K562 (cell line): ENCODE results near the gene PCSK7. TPM values are rescaled to one million over a fixed set of nuclear protein-coding genes. Genes with fewer than 3 reads are reported as not detected.

Source experiments
- ATAC-seq: fragments of 200-7000 bp; cut with Tn5 transposase; 3 replicates; pipeline ENCODE4 v1.9.1; 2020; ENCODE audit warnings: moderate library complexity
- BruUV-seq: library from RNA; stranded (reverse); fragments of 400-500 nt; replicated peaks from 2 replicates; lab custom pipeline; 2021; lab: Mats Ljungman, UMichigan
- CTCF ChIA-PET: fragments of 300-600 bp; formaldehyde crosslinking; extraction: SDS; loops from one replicate; lab custom pipeline; 2021; ENCODE audit warnings: low intra/inter-chr PET ratio; lab: Yijun Ruan, JAX
- POLR2A ChIA-PET: fragments of 300-600, 350-650 bp; sonication (Branson Sonifier 250); formaldehyde crosslinking; extraction: SDS; loops from one replicate; lab custom pipeline; 2021; ENCODE audit warnings: antibody characterized with exemption, inconsistent platforms; lab: Yijun Ruan, JAX
- DNase-seq, 4 experiments: peaks; one replicate each; pipeline versions ENCODE4 v3.0.0 to v3.0.0-alpha.2; 2011 to 2018; ENCODE audit warnings: low spot score in 3 of 4, mixed read lengths in 3 of 4; ENCODE audit errors: extremely low read depth in 1 of 4
- FAIRE-seq: peaks from 2 replicates; lab custom pipeline; 2011; peaks lifted over from hg19 to GRCh38; lab: Jason Lieb, UNC
- H2AFZ ChIP-seq: 2 replicates; pipeline ENCODE4 v1.6.0; 2011; ENCODE audit warnings: low read depth, low read length, control low read depth, inconsistent platforms
- H3K27ac ChIP-seq: fragments of 200-600 bp; 3 replicates; pipeline ENCODE4 v1.8.0; 2011; ENCODE audit warnings: low read depth, mild to moderate bottlenecking, control low read depth, inconsistent platforms, low read length, moderate library complexity, mixed read lengths; ENCODE audit errors: extremely low read depth
- H3K27me3 ChIP-seq, 2 experiments: fragments of 300-600 bp in 1 of 2; 2 replicates in 1 of 2; 3 replicates in 1 of 2; pipeline versions ENCODE4 v1.6.0 to v1.8.0; 2011; ENCODE audit warnings: inconsistent platforms in 2 of 2, low read length in 2 of 2, mild to moderate bottlenecking in 1 of 2, mixed read lengths in 1 of 2, moderate library complexity in 1 of 2; ENCODE audit not compliant: control insufficient read depth in 2 of 2, insufficient read depth in 2 of 2
- H3K36me3 ChIP-seq: fragments of 300-600 bp; 3 replicates; pipeline ENCODE4 v1.8.0; 2011; ENCODE audit warnings: mild to moderate bottlenecking, low read length, inconsistent platforms; ENCODE audit not compliant: control insufficient read depth, insufficient read depth
- H3K4me1 ChIP-seq, 2 experiments: fragments of 200-600 bp in 1 of 2; replicated peaks in 1 of 2; 2 replicates in 1 of 2; 3 replicates in 1 of 2; pipeline versions ENCODE4 v1.5.1 to v1.8.0; 2011; ENCODE audit warnings: inconsistent platforms in 2 of 2, low read length in 2 of 2, mild to moderate bottlenecking in 1 of 2, mixed read lengths in 1 of 2, moderate library complexity in 1 of 2; ENCODE audit not compliant: control insufficient read depth in 2 of 2, insufficient read depth in 2 of 2
- H3K4me2 ChIP-seq: 2 replicates; pipeline ENCODE4 v1.6.1; 2011; ENCODE audit warnings: low read length, control low read depth, inconsistent platforms, mixed read lengths; ENCODE audit not compliant: insufficient read depth
- H3K4me3 ChIP-seq: fragments of 200-600 bp; sonication (generic), shearing (Covaris generic); 2 replicates; pipeline ENCODE4 v1.5.1; 2016; ENCODE audit warnings: control low read depth, inconsistent platforms
- H3K79me2 ChIP-seq: fragments of 200-600 bp; 3 replicates; pipeline ENCODE4 v1.8.0; 2011; ENCODE audit warnings: low read length, inconsistent platforms; ENCODE audit not compliant: control insufficient read depth, insufficient read depth
- H3K9ac ChIP-seq, 2 experiments: 2 replicates each; pipeline versions ENCODE4 v1.6.0 to v1.6.1; 2011; ENCODE audit warnings: low read depth in 2 of 2, low read length in 2 of 2, control low read depth in 1 of 2, inconsistent platforms in 1 of 2, mild to moderate bottlenecking in 1 of 2, mixed read lengths in 1 of 2; ENCODE audit not compliant: insufficient read depth in 1 of 2
- H3K9me1 ChIP-seq: one replicate; pipeline ENCODE4 v1.6.0; 2011; ENCODE audit warnings: inconsistent platforms, mild to moderate bottlenecking, low read length, moderate library complexity; ENCODE audit not compliant: control insufficient read depth, insufficient read depth
- H3K9me3 ChIP-seq: replicated peaks from 2 replicates; pipeline ENCODE4 v1.5.1; 2011; ENCODE audit warnings: low read depth, low read length, inconsistent platforms; ENCODE audit not compliant: control insufficient read depth, insufficient read depth
- H4K20me1 ChIP-seq: replicated peaks from 2 replicates; pipeline ENCODE4 v1.6.1; 2011; ENCODE audit warnings: low read length, inconsistent platforms, mixed read lengths; ENCODE audit not compliant: control insufficient read depth, insufficient read depth
- ARID1B ChIP-seq: fragments of 450-650 bp; IDR thresholded peaks from 2 replicates; pipeline ENCODE4 v1.6.1; 2016; ENCODE audit warnings: antibody characterized with exemption, mild to moderate bottlenecking, inconsistent platforms
- CBFA2T2 ChIP-seq: fragments of 450-650 bp; conservative IDR thresholded peaks from 2 replicates; pipeline ENCODE4 v1.6.1; 2017; ENCODE audit warnings: mild to moderate bottlenecking
- CCNT2 ChIP-seq: IDR thresholded peaks from 2 replicates; pipeline ENCODE4 v1.6.1; 2011; ENCODE audit warnings: borderline replicate concordance, low read depth, mild to moderate bottlenecking, moderate library complexity, mixed read lengths, low read length; ENCODE audit not compliant: insufficient read length; ENCODE audit errors: extremely low read depth
- KLF16 ChIP-seq: IDR thresholded peaks from 2 replicates; pipeline ENCODE4 v1.6.1; 2016; ENCODE audit warnings: antibody characterized with exemption
- MECOM ChIP-seq: fragments of 250-450 bp; sonication (Bioruptor Pico); IDR thresholded peaks from 2 replicates; pipeline ENCODE4 v1.8.0; 2022; ENCODE audit warnings: inconsistent platforms
- MYNN ChIP-seq, 2 experiments: sonication (generic); formaldehyde crosslinking in 1 of 2; IDR thresholded peaks; 2 replicates each; pipeline versions ENCODE4 v1.5.0 to v1.6.1; 2016 to 2020; ENCODE audit warnings: antibody characterized with exemption in 1 of 2, missing genetic modification reagents in 1 of 2
- NCOR1 ChIP-seq: fragments of 450-650 bp; IDR thresholded peaks from 2 replicates; pipeline ENCODE4 v1.6.1; 2016; ENCODE audit warnings: mild to moderate bottlenecking, moderate library complexity
- NFIC ChIP-seq: fragments of 450-650 bp; IDR thresholded peaks from 2 replicates; pipeline ENCODE4 v1.6.1; 2017; ENCODE audit warnings: mild to moderate bottlenecking, inconsistent platforms
- NR4A1 ChIP-seq, 2 experiments: fragments of 250-450 bp in 1 of 2; fragments of 450-650 bp in 1 of 2; sonication (Bioruptor Pico) in 1 of 2; IDR thresholded peaks; 2 replicates each; pipeline versions ENCODE4 v1.4.0 to v1.6.1; 2016 to 2020; ENCODE audit warnings: mild to moderate bottlenecking in 2 of 2, missing compliant biosample characterization in 1 of 2, missing genetic modification characterization in 1 of 2, moderate library complexity in 1 of 2
- PHF8 ChIP-seq: fragments of 200-600 bp; sonication (generic); IDR thresholded peaks from 2 replicates; pipeline ENCODE4 v1.6.1; 2012; ENCODE audit warnings: mixed run types, mild to moderate bottlenecking, inconsistent platforms, low read length, moderate library complexity, borderline replicate concordance
- PURB ChIP-seq: sonication (generic); formaldehyde crosslinking; IDR thresholded peaks from 2 replicates; pipeline ENCODE4 v1.9.0; 2021; ENCODE audit warnings: low read depth, mild to moderate bottlenecking, missing genetic modification reagents
- RBM25 ChIP-seq: fragments of 200-400 bp; formaldehyde crosslinking; IDR thresholded peaks from 2 replicates; pipeline ENCODE4 v1.6.1; 2018; ENCODE audit warnings: low read length, low read depth, moderate library complexity; ENCODE audit not compliant: severe bottlenecking
- TCF3 ChIP-seq: sonication (generic); formaldehyde crosslinking; IDR thresholded peaks from 2 replicates; pipeline ENCODE4 v1.4.0; 2020; ENCODE audit warnings: mild to moderate bottlenecking, missing genetic modification reagents
- TEAD4 ChIP-seq, 2 experiments: sonication (generic) in 1 of 2; formaldehyde crosslinking in 1 of 2; IDR thresholded peaks; 2 replicates each; pipeline versions ENCODE4 v1.6.1 to v1.8.0; 2012 to 2022; ENCODE audit warnings: borderline replicate concordance in 1 of 2, inconsistent platforms in 1 of 2, low read length in 1 of 2, mild to moderate bottlenecking in 1 of 2, missing genetic modification reagents in 1 of 2
- ZEB2 ChIP-seq: fragments of 450-650 bp; IDR thresholded peaks from 2 replicates; pipeline ENCODE4 v1.6.1; 2016
- ZNF354B ChIP-seq: fragments of 250-450 bp; sonication (Bioruptor Pico); IDR thresholded peaks from 2 replicates; pipeline ENCODE4 v1.4.0; 2020
- ZNF431 ChIP-seq: sonication (generic); formaldehyde crosslinking; IDR thresholded peaks from 2 replicates; pipeline ENCODE4 v1.8.0; 2022; ENCODE audit warnings: mild to moderate bottlenecking, missing genetic modification reagents
- ZNF655 ChIP-seq: fragments of 250-450 bp; sonication (Bioruptor Pico); IDR thresholded peaks from 2 replicates; pipeline ENCODE4 v1.5.0; 2021
- WGBS: fragments of 100-300 bp; shearing (Covaris generic); methylation state at CpG from one replicate; pipeline ENCODE4 v1.1.6; 2016; ENCODE audit warnings: low coverage, mixed read lengths; ENCODE audit not compliant: insufficient coverage; ENCODE audit errors: missing lambda C conversion rate; 5-methylcytosine and 5-hydroxymethylcytosine counted together
- in situ Hi-C: fragments of 300-500 bp; cut with MboI; formaldehyde crosslinking; loops from 4 replicates; pipeline ENCODE4 v1.15.0; 2018; ENCODE audit warnings: inconsistent platforms, mixed read lengths
- intact Hi-C: fragments of 100-400 bp; cut with micrococcal nuclease; formaldehyde crosslinking; loops from 2 replicates; pipeline ENCODE4 v1.14.2; 2022
- polyA plus RNA-seq, 8 experiments: library from polyadenylated mRNA; depleted of rRNA in 4 of 8; stranded (reverse) in 5 of 8; unstranded in 3 of 8; fragments of >200 nt; fragmentation: Nextera tagmentation in 2 of 8; fragmentation: Illumina TruSeq in 1 of 8; extraction: Ambion mirVana in 2 of 8; extraction: Trizol in 1 of 8; gene quantifications; 2 replicates each; pipeline versions ENCODE4 v1.2.1 to v1.2.3, GENCODE V29; 2011 to 2014; ENCODE audit warnings: inconsistent platforms in 1 of 8, missing spikeins in 1 of 8
- total RNA-seq, 7 experiments: library from RNA; depleted of rRNA in 6 of 7; stranded (reverse); fragments of >200 nt in 6 of 7; fragmentation: Illumina TruSeq in 2 of 7; extraction: Trizol in 2 of 7; gene quantifications; 2 replicates each; pipeline versions ENCODE4 v1.2.1 to v1.2.3, GENCODE V29; 2011 to 2021; ENCODE audit warnings: low replicate concordance in 1 of 7
- TF ChIP-seq, protein P1 (sequence below), 2 experiments: fragments of 450-650 bp; conservative IDR thresholded peaks; 2 replicates each; pipeline ENCODE4 v1.6.1; 2017; ENCODE audit warnings: mild to moderate bottlenecking in 2 of 2, moderate library complexity in 2 of 2

The PCSK7 gene
- total and polyA plus RNA-seq, 9 of the 15 experiments (the other 6 are each of a cell fraction or from before 2014, with no cell fraction given) = 3.1 to 29.2 (median 15.6) TPM

- Histone ChIP-seq H3K79me2 (no peaks in the 10 kb centered on the region), H3K4me2 (peak overlapping the region; percentile 27; the same call in 1 of the 2 replicates), H3K27ac (peak overlapping the region; percentile 40; the same call in 2 of the 3 replicates), H2AFZ (no peak overlapping the region), H3K9me1 (peaks cover 8% of the 10 kb centered on the region), H3K4me1 (peaks cover 46 to 50% of the 10 kb centered on the region in 2 experiments; a peak in 4 of 5 replicates), H3K9ac (peak overlapping the region in 1 of 2 experiments; percentile 39; a peak in 1 of 4 replicates), H4K20me1 (peaks cover 10% of the 10 kb centered on the region), H3K9me3 (no peaks in the 10 kb centered on the region), H3K4me3 (no peak overlapping the region), H3K27me3 (no peaks in the 10 kb centered on the region), H3K36me3 (peaks cover 65% of the 10 kb centered on the region)
- POLR2A ChIA-PET = interaction anchor here (0.6 to 3.3 kb wide), 5 partner anchors 10 to 390 kb away, joined by 3 to 20 read pairs (median 3); partner anchors contain the start of gene PCSK7
- peak; percentile 15; the same call in 2 of the 3 replicates for ATAC-seq
- BruUV-seq = no TSS peak
- in situ Hi-C loops = loop anchor here (10.0 kb wide), 1 partner anchor 335 kb away; no protein-coding TSS in a partner anchor
- intact Hi-C loops = no loop called here
- FAIRE-seq = no peak
- DNase-seq = peak in 2 of 4 experiments; percentile 54 to 55
- CTCF ChIA-PET = no interaction called here
- WGBS = 16% methylated on average over 4 of the region's 4 CpGs
- TF ChIP-seq CCNT2 (peak; percentile 48), ZEB2 (0 out of 2 replicates have a peak, but pooled peaks have one; percentile 32), MYNN (IDR thresholded peaks at IDR 0.05) (0 out of 2 replicates have a peak, but pooled peaks have one; percentile 15), MYNN (CRISPR knock-in tag; IDR thresholded peaks at IDR 0.05) (no peak), NFIC (peak; percentile 47; the same call in 1 of the 2 replicates), RBM25 (peak; percentile 29), MECOM (0 out of 2 replicates have a peak, but pooled peaks have one; percentile 49), ZNF655 (CRISPR knock-in tag) (no peak), ZNF431 (CRISPR knock-in tag) (no peak), ZNF354B (CRISPR knock-in tag) (no peak), ARID1B (peak; percentile 83), KLF16 (peak; percentile 62; the same call in 1 of the 2 replicates), PHF8 (no peak), PURB (no peak), TCF3 (CRISPR knock-in tag) (peak; percentile 76), CBFA2T2 (peak; percentile 72), NR4A1 (CRISPR knock-in tag; IDR thresholded peaks at IDR 0.05) (no peak), NR4A1 (tag; IDR thresholded peaks at IDR 0.05) (peak; percentile 45; the same call in 1 of the 2 replicates), NCOR1 (peak; percentile 64; the same call in 1 of the 2 replicates), TEAD4 (IDR thresholded peaks at IDR 0.05; ENCODE audit: low read length) (peak; percentile 78), TEAD4 (CRISPR knock-in tag; IDR thresholded peaks at IDR 0.05; ENCODE audit: borderline replicate concordance) (no peak)
- TF ChIP-seq, protein P1, sequence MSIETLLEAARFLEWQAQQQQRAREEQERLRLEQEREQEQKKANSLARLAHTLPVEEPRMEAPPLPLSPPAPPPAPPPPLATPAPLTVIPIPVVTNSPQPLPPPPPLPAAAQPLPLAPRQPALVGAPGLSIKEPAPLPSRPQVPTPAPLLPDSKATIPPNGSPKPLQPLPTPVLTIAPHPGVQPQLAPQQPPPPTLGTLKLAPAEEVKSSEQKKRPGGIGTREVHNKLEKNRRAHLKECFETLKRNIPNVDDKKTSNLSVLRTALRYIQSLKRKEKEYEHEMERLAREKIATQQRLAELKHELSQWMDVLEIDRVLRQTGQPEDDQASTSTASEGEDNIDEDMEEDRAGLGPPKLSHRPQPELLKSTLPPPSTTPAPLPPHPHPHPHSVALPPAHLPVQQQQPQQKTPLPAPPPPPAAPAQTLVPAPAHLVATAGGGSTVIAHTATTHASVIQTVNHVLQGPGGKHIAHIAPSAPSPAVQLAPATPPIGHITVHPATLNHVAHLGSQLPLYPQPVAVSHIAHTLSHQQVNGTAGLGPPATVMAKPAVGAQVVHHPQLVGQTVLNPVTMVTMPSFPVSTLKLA (conservative IDR thresholded peaks at IDR 0.05) = 0 out of 4 replicates have a peak, but pooled peaks of 1 of the 2 experiments have one; percentile 30
Measured at GRCh38 chr11:117219995-117220394, 11.9 kb downstream of the PCSK7 start.
